Fibroblast of lung (primary cell): ENCODE data around the gene FAM184B.

Experiments
- CTCF ChIP-seq, 2 donors: IDR thresholded peaks in 1 of 2; conservative IDR thresholded peaks in 1 of 2; 1 replicate in 1 of 2; 2 replicates in 1 of 2; pipeline ENCODE4 v1.5.1; 2011 to 2012; ENCODE audit warnings: low read length in 2 of 2, control low read depth in 1 of 2, inconsistent platforms in 1 of 2, low read depth in 1 of 2, mild to moderate bottlenecking in 1 of 2
- EZH2 ChIP-seq: IDR thresholded peaks from 2 replicates; pipeline ENCODE4 v1.5.1; 2012; ENCODE audit warnings: low read length, control low read depth, mild to moderate bottlenecking; ENCODE audit errors: missing control alignments

- TF ChIP-seq CTCF (conservative IDR thresholded peaks at IDR 0.05 in 1 of 2, IDR thresholded peaks at IDR 0.05 in 1 of 2; ENCODE audit: low read depth in 1 of 2, low read length in 2 of 2) (no peak), EZH2 (no peak)
Measured at GRCh38 chr4:17721496-17722355, 59.7 kb downstream of the FAM184B start.
